HepG2 (cell line): ENCODE data around the gene SPACA6. TPM values are rescaled to one million over a fixed set of nuclear protein-coding genes. Genes with fewer than 3 reads are reported as not detected.

ENCODE experiments used
- GATA4 ChIP-seq: sonication (generic); IDR thresholded peaks from 2 replicates; pipeline ENCODE4 v1.6.1; 2016; ENCODE audit warnings: antibody characterized with exemption, low read depth, borderline replicate concordance
- MED1 ChIP-seq: sonication (generic); formaldehyde crosslinking; IDR thresholded peaks from 2 replicates; pipeline ENCODE4 v1.4.0; 2020; ENCODE audit warnings: missing genetic modification reagents
- MIER3 ChIP-seq: IDR thresholded peaks from 2 replicates; pipeline ENCODE4 v1.6.1; 2016; ENCODE audit warnings: missing compliant biosample characterization, borderline replicate concordance
- MXD1 ChIP-seq: sonication (generic); formaldehyde crosslinking; IDR thresholded peaks from 2 replicates; pipeline ENCODE4 v1.4.0; 2020; ENCODE audit warnings: mild to moderate bottlenecking, missing genetic modification reagents
- RBFOX2 ChIP-seq: fragments of 200-400 bp; formaldehyde crosslinking; IDR thresholded peaks from 2 replicates; pipeline ENCODE4 v1.6.1; 2017; ENCODE audit warnings: low read depth, mild to moderate bottlenecking, low read length
- SALL1 ChIP-seq: sonication (generic); formaldehyde crosslinking; IDR thresholded peaks from 2 replicates; pipeline ENCODE4 v1.8.0; 2022; ENCODE audit warnings: mild to moderate bottlenecking, missing genetic modification reagents
- SAP130 ChIP-seq: IDR thresholded peaks from 2 replicates; pipeline ENCODE4 v1.6.1; 2016; ENCODE audit warnings: low read depth
- SMAD1 ChIP-seq: sonication (generic); formaldehyde crosslinking; IDR thresholded peaks from 2 replicates; pipeline ENCODE4 v1.4.0; 2020; ENCODE audit warnings: missing genetic modification reagents, low read depth, mild to moderate bottlenecking, borderline replicate concordance
- SP5 ChIP-seq: IDR thresholded peaks from 2 replicates; pipeline ENCODE4 v1.6.1; 2016; ENCODE audit warnings: low read depth, borderline replicate concordance
- THAP11 ChIP-seq: IDR thresholded peaks from 2 replicates; pipeline ENCODE4 v1.6.1; 2016; ENCODE audit warnings: missing biosample characterization, missing genetic modification reagents
- ZNF430 ChIP-seq: sonication (generic); formaldehyde crosslinking; IDR thresholded peaks from 2 replicates; pipeline ENCODE4 v1.9.0; 2021; ENCODE audit warnings: mild to moderate bottlenecking, missing genetic modification reagents
- ZNF510 ChIP-seq: sonication (generic); formaldehyde crosslinking; IDR thresholded peaks from 2 replicates; pipeline ENCODE4 v1.4.0; 2020; ENCODE audit warnings: low read depth, mild to moderate bottlenecking, missing genetic modification reagents
- ZNF616 ChIP-seq: sonication (generic); formaldehyde crosslinking; IDR thresholded peaks from 2 replicates; pipeline ENCODE4 v1.5.0; 2020; ENCODE audit warnings: low read depth, mild to moderate bottlenecking, missing genetic modification reagents
- ZNF850 ChIP-seq: sonication (generic); formaldehyde crosslinking; conservative IDR thresholded peaks from 2 replicates; pipeline ENCODE4 v1.9.0; 2021; ENCODE audit warnings: mild to moderate bottlenecking, missing genetic modification reagents
- polyA plus RNA-seq, 8 experiments: library from polyadenylated mRNA; depleted of rRNA in 3 of 8; stranded (reverse) in 7 of 8; unstranded in 1 of 8; fragments of >200 nt; fragmentation: Illumina TruSeq in 4 of 8; extraction: Trizol in 4 of 8; gene quantifications; 2 replicates each; pipeline versions ENCODE4 v1.2.1 to v1.2.3, GENCODE V29; 2011 to 2016; ENCODE audit warnings: low read depth in 4 of 8, missing spikeins in 1 of 8, mixed read lengths in 1 of 8; ENCODE audit not compliant: insufficient read depth in 1 of 8
- total RNA-seq, 5 experiments: library from RNA; depleted of rRNA; stranded (reverse); fragments of >200 nt; fragmentation: Illumina TruSeq; extraction: Trizol; gene quantifications; 2 replicates each; pipeline ENCODE4 v1.2.3, GENCODE V29; 2016; ENCODE audit warnings: low read depth in 1 of 5
- TF ChIP-seq, protein P1 (sequence below): sonication (generic); formaldehyde crosslinking; IDR thresholded peaks from 2 replicates; pipeline ENCODE4 v1.4.0; 2020; ENCODE audit warnings: missing genetic modification reagents
- TF ChIP-seq, protein P2 (sequence below): sonication (generic); formaldehyde crosslinking; IDR thresholded peaks from 2 replicates; pipeline ENCODE4 v1.5.0; 2020; ENCODE audit warnings: mild to moderate bottlenecking, missing genetic modification reagents, borderline replicate concordance
- TF ChIP-seq, protein P3 (sequence below): sonication (generic); formaldehyde crosslinking; IDR thresholded peaks from 2 replicates; pipeline ENCODE4 v1.5.0; 2020; ENCODE audit warnings: mild to moderate bottlenecking, missing genetic modification reagents, borderline replicate concordance
- TF ChIP-seq, protein P4 (sequence below): sonication (generic); formaldehyde crosslinking; conservative IDR thresholded peaks from 2 replicates; pipeline ENCODE4 v1.5.0; 2020; ENCODE audit warnings: missing genetic modification reagents

Gene SPACA6
- total and polyA plus RNA-seq, 2 of the 13 experiments (the other 11 are each of a cell fraction or from before 2014, with no cell fraction given), result 1.4 to 2.2 TPM

GRCh38 chr19:51703575-51704515 is 10.7 kb downstream of the SPACA6 start (continued):
- TF ChIP-seq, protein P1, sequence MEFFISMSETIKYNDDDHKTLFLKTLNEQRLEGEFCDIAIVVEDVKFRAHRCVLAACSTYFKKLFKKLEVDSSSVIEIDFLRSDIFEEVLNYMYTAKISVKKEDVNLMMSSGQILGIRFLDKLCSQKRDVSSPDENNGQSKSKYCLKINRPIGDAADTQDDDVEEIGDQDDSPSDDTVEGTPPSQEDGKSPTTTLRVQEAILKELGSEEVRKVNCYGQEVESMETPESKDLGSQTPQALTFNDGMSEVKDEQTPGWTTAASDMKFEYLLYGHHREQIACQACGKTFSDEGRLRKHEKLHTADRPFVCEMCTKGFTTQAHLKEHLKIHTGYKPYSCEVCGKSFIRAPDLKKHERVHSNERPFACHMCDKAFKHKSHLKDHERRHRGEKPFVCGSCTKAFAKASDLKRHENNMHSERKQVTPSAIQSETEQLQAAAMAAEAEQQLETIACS (CRISPR knock-in tag), result peak; percentile 98
- TF ChIP-seq THAP11 (CRISPR knock-in tag) (peak; percentile 64), MIER3 (CRISPR knock-in tag) (no peak), RBFOX2 (peak; percentile 85), SALL1 (peak; percentile 50; the same call in 1 of the 2 replicates), GATA4 (no peak), SMAD1 (CRISPR knock-in tag) (peak; percentile 39; the same call in 1 of the 2 replicates), SP5 (CRISPR knock-in tag) (peak; percentile 50; the same call in 1 of the 2 replicates), SAP130 (CRISPR knock-in tag) (peak; percentile 79), ZNF850 (CRISPR knock-in tag) (no peak), ZNF430 (CRISPR knock-in tag) (peak; percentile 37; the same call in 1 of the 2 replicates), ZNF616 (no peak), ZNF510 (CRISPR knock-in tag) (no peak), MED1 (CRISPR knock-in tag) (peak; percentile 40), MXD1 (CRISPR knock-in tag) (0 out of 2 replicates have a peak, but pooled peaks have one; percentile 19)
- TF ChIP-seq, protein P2, sequence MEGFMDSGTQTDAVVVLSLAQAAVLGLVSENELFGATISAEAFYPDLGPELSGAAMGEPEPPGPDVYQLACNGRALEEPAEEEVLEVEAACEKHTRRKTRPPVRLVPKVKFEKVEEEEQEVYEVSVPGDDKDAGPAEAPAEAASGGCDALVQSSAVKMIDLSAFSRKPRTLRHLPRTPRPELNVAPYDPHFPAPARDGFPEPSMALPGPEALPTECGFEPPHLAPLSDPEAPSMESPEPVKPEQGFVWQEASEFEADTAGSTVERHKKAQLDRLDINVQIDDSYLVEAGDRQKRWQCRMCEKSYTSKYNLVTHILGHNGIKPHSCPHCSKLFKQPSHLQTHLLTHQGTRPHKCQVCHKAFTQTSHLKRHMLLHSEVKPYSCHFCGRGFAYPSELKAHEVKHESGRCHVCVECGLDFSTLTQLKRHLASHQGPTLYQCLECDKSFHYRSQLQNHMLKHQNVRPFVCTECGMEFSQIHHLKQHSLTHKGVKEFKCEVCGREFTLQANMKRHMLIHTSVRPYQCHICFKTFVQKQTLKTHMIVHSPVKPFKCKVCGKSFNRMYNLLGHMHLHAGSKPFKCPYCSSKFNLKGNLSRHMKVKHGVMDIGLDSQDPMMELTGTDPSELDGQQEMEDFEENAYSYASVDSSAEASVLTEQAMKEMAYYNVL, result 0 out of 2 replicates have a peak, but pooled peaks have one; percentile 19
- TF ChIP-seq, protein P3, sequence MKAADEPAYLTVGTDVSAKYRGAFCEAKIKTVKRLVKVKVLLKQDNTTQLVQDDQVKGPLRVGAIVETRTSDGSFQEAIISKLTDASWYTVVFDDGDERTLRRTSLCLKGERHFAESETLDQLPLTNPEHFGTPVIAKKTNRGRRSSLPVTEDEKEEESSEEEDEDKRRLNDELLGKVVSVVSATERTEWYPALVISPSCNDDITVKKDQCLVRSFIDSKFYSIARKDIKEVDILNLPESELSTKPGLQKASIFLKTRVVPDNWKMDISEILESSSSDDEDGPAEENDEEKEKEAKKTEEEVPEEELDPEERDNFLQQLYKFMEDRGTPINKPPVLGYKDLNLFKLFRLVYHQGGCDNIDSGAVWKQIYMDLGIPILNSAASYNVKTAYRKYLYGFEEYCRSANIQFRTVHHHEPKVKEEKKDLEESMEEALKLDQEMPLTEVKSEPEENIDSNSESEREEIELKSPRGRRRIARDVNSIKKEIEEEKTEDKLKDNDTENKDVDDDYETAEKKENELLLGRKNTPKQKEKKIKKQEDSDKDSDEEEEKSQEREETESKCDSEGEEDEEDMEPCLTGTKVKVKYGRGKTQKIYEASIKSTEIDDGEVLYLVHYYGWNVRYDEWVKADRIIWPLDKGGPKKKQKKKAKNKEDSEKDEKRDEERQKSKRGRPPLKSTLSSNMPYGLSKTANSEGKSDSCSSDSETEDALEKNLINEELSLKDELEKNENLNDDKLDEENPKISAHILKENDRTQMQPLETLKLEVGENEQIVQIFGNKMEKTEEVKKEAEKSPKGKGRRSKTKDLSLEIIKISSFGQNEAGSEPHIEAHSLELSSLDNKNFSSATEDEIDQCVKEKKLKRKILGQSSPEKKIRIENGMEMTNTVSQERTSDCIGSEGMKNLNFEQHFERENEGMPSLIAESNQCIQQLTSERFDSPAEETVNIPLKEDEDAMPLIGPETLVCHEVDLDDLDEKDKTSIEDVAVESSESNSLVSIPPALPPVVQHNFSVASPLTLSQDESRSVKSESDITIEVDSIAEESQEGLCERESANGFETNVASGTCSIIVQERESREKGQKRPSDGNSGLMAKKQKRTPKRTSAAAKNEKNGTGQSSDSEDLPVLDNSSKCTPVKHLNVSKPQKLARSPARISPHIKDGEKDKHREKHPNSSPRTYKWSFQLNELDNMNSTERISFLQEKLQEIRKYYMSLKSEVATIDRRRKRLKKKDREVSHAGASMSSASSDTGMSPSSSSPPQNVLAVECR, result peak; percentile 60; the same call in 1 of the 2 replicates
- TF ChIP-seq, protein P4, sequence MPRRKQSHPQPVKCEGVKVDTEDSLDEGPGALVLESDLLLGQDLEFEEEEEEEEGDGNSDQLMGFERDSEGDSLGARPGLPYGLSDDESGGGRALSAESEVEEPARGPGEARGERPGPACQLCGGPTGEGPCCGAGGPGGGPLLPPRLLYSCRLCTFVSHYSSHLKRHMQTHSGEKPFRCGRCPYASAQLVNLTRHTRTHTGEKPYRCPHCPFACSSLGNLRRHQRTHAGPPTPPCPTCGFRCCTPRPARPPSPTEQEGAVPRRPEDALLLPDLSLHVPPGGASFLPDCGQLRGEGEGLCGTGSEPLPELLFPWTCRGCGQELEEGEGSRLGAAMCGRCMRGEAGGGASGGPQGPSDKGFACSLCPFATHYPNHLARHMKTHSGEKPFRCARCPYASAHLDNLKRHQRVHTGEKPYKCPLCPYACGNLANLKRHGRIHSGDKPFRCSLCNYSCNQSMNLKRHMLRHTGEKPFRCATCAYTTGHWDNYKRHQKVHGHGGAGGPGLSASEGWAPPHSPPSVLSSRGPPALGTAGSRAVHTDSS (CRISPR knock-in tag), result no peak
